AG04450 (cell line): Measurements from ENCODE around the gene CIBAR2. TPM values are rescaled to one million over a fixed set of nuclear protein-coding genes. Genes with fewer than 3 reads are reported as not detected.

ENCODE experiments used
- CTCF ChIA-PET: fragments of 300-600, 350-600 bp; formaldehyde crosslinking; extraction: SDS; loops from one replicate; lab custom pipeline; 2022; ENCODE audit warnings: antibody characterized with exemption, inconsistent platforms; lab: Charles Lee
- POLR2A ChIA-PET: fragments of 350-600 bp; formaldehyde crosslinking; extraction: SDS; loops from one replicate; lab custom pipeline; 2021; ENCODE audit warnings: antibody characterized with exemption, inconsistent platforms; lab: Yijun Ruan, JAX
- DNase-seq: peaks from one replicate; pipeline ENCODE4 v3.0.0-alpha.2; 2011; ENCODE audit warnings: low read depth, low spot score
- H3K27ac ChIP-seq: one replicate; pipeline ENCODE4 v1.5.1; 2012; ENCODE audit warnings: low read depth, low read length, control low read depth
- H3K27me3 ChIP-seq: one replicate; pipeline ENCODE4 v1.6.0; 2012; ENCODE audit warnings: low read length; ENCODE audit not compliant: control insufficient read depth, insufficient read depth
- H3K4me3 ChIP-seq: 2 replicates; pipeline ENCODE4 v1.5.1; 2011; ENCODE audit warnings: mild to moderate bottlenecking, low read depth, low read length, control low read depth
- H3K9me3 ChIP-seq: 2 replicates; pipeline ENCODE4 v1.5.1; 2012; ENCODE audit warnings: low read length; ENCODE audit not compliant: control insufficient read depth, insufficient read depth
- CTCF ChIP-seq: IDR thresholded peaks from 2 replicates; pipeline ENCODE4 v1.5.1; 2011; ENCODE audit warnings: low read depth, low read length, control low read depth, inconsistent platforms
- polyA plus RNA-seq: library from polyadenylated mRNA; depleted of rRNA; stranded (reverse); fragments of >200 nt; gene quantifications from 2 replicates; pipeline ENCODE4 v1.2.3, GENCODE V29; 2011

Gene CIBAR2
- polyA plus RNA-seq, 1 experiment, result 0.41 TPM

GRCh38 chr16:85093705-85094104 is 18.6 kb downstream of the CIBAR2 start:
- ChIA-PET POLR2A (no interaction called here), CTCF (no interaction called here)
- Histone ChIP-seq H3K27me3 (peaks cover 23% of the 10 kb centered on the region), H3K9me3 (no peaks in the 10 kb centered on the region; the same call in 1 of the 2 replicates), H3K27ac (no peak overlapping the region), H3K4me3 (no peak overlapping the region)
- DNase-seq, result no peak
- TF ChIP-seq CTCF, result no peak

- DNase-seq, result no peak
- ChIA-PET POLR2A (no interaction called here), CTCF (no interaction called here)
- no peak overlapping the region for H3K4me3 ChIP-seq
- no peak for TF ChIP-seq CTCF
- H3K9me3 ChIP-seq, result no peaks in the 10 kb centered on the region; the same call in 1 of the 2 replicates
- H3K27me3 ChIP-seq, result peaks cover 18% of the 10 kb centered on the region
- H3K27ac ChIP-seq, result no peak overlapping the region
These were observed 19.4 kb downstream of the CIBAR2 start for GRCh38 chr16:85092851-85093250.

- no peak for DNase-seq
- no peak overlapping the region for H3K4me3 ChIP-seq
- no peaks in the 10 kb centered on the region; the same call in 1 of the 2 replicates for H3K9me3 ChIP-seq
- no peak overlapping the region for H3K27ac ChIP-seq
- POLR2A ChIA-PET, result no interaction called here
- CTCF ChIA-PET, result no interaction called here
- no peak for TF ChIP-seq CTCF
- H3K27me3 ChIP-seq, result peaks cover 18% of the 10 kb centered on the region
These were observed 20.0 kb downstream of the CIBAR2 start for GRCh38 chr16:85092309-85092708.

GRCh38 chr16:85091522-85091910 is 20.8 kb downstream of the CIBAR2 start:
- H3K27ac ChIP-seq, result no peak overlapping the region
- ChIA-PET POLR2A (no interaction called here), CTCF (interaction anchor here (0.6 kb wide), 1 partner anchor 23 kb away, joined by 3 read pairs; no protein-coding TSS in a partner anchor)
- no peak overlapping the region for H3K4me3 ChIP-seq
- peaks cover 11% of the 10 kb centered on the region for H3K27me3 ChIP-seq
- no peak for TF ChIP-seq CTCF
- H3K9me3 ChIP-seq, result no peaks in the 10 kb centered on the region; the same call in 1 of the 2 replicates
- no peak for DNase-seq

- Histone ChIP-seq H3K4me3 (no peak overlapping the region), H3K27me3 (peaks cover 11% of the 10 kb centered on the region), H3K27ac (no peak overlapping the region), H3K9me3 (no peaks in the 10 kb centered on the region; the same call in 1 of the 2 replicates)
- CTCF ChIA-PET, result interaction anchor here (0.6 to 1.0 kb wide), 2 partner anchors 11 to 24 kb away, joined by 3 read pairs; no protein-coding TSS in a partner anchor
- TF ChIP-seq CTCF, result no peak
- DNase-seq, result no peak
- POLR2A ChIA-PET, result no interaction called here
These were observed 21.3 kb downstream of the CIBAR2 start for GRCh38 chr16:85090873-85091521.
